Pulmonary artery endothelial cell (primary cell): ENCODE results near the gene APOL5. TPM values are rescaled to one million over a fixed set of nuclear protein-coding genes. Genes with fewer than 3 reads are reported as not detected.
"Not testable (repeated sequence)": the region's sequence is repeated elsewhere in the genome, so short reads cannot be mapped to it uniquely, and the experiment has no call there.

Experiments used
- DNase-seq: peaks from one replicate; pipeline ENCODE4 v3.0.0-alpha.2; 2011; ENCODE audit warnings: low read depth, low spot score
- total RNA-seq: library from RNA; depleted of rRNA; stranded (reverse); fragments of >200 nt; gene quantifications from 2 replicates; pipeline ENCODE4 v1.2.3, GENCODE V29; 2014

The APOL5 gene, protein sequence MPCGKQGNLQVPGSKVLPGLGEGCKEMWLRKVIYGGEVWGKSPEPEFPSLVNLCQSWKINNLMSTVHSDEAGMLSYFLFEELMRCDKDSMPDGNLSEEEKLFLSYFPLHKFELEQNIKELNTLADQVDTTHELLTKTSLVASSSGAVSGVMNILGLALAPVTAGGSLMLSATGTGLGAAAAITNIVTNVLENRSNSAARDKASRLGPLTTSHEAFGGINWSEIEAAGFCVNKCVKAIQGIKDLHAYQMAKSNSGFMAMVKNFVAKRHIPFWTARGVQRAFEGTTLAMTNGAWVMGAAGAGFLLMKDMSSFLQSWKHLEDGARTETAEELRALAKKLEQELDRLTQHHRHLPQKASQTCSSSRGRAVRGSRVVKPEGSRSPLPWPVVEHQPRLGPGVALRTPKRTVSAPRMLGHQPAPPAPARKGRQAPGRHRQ
- total RNA-seq, result not detected in 2 replicates

DNA sequence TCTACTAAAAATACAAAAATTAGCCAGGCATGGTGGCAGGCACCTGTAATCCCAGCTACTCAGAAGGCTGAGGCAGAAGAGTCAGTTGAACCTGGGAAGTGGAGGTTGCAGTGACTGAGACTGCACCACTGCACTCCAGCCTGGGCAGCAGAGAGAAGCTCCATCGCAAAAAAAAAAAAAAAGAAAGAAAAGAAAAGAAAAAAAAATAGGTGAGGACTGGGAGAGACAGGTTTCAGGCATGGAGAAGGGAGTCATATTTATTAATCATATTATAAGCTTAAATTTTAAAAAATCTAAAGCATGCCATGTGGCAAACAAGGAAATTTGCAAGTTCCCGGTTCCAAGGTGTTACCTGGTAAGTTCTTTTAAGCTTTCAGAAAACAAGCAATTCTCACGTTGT is at the start of gene APOL5:
TSS of gene APOL5 (plus strand) at position 301 of the 400 bp plus-strand sequence. CDS start at position 301, 0 bp downstream.
- DNase-seq, result no peak

DNA sequence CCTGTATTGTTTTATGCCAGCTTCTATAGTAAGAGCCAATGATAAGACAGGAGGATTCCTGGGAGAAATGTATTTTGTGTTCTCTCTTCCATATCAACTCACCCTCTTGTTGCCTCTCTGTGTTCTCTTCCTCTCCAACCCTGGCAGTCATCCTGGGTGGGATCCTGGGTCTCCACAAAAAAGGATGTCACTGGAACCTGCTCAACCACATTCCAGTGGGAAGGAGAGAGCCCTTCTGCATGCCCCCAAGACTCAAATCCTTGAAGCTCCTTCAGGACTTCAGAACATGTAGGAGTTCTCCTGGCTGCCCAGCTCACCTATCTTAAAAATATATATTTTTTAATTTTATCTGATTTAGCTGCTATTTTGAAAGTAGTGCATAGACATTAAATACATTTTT is 43.3 kb upstream of the APOL5 start:
- no peak for DNase-seq

DNA sequence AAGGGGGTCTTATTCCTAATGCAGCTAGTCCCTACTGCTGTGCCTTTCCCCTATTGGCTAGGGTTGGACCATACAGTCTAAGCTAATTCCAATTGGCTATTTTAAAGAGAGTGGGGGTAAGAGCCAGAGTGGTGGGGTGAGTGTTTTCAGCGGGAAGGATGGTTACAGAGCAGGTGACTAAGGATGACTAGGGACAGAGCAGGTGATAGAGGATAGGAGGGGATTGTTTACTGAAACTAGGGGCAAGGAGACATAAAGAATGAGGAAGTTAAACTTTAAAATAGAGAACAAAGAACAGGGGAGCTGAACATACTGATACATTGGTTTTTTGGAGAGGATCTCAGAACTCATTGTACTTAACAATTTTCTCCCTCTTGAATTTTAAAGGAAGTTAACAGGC is 41.6 kb upstream of the APOL5 start:
- not testable (repeated sequence) for DNase-seq

DNA sequence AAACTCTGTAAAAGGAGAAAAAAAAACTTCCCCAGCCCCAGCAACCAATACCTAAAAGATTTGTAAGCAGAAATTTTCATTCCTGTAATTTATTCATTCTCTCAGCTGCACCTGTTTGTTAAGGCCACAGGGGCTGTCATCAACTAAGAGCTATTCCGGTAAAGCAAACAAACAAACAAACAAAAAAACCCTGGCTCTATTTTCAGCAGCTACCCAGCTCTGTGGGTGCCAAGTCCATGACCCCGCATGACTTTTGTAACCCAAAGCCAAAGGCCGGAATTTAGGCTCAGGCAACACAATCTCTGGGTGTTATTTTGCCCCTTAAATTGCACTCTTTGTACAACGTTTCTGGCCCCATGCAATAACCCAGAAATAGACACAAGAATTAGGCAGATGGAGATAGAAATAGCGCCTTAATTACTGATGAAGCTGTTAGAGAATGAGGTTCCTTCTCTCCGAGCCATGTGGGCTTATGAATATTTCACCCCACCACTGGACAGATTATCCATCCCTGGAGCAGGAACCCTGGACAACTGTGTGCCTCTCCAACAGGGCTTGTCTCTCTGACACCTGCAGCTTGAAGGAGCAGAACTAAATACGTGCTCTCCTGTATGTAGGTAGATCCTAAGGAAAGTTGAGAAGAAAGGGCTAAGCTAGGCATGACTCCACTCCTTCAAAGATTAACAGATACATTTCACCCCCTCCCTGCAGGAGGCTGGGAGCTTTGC is 40.0 kb upstream of the APOL5 start:
- DNase-seq, result no peak

DNA sequence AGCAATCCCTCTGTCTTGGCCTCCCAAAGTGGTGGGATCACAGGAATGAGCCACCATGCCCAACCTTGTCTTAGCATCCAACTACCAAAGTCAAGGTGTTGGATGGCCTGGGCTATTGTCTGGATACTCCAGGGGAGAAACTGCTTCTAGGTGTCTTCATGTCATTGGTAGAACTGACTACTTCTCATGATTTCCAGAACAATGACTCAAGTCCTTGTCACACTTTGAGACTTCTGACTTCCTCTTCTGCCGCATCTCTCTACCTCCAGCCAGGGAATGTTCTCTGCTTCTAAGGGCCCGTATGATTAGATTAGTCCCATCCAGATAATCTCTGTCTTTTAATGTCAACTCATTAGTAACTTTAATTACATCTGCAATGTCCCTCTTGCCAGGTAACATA is 38.8 kb upstream of the APOL5 start:
- no peak for DNase-seq

DNA sequence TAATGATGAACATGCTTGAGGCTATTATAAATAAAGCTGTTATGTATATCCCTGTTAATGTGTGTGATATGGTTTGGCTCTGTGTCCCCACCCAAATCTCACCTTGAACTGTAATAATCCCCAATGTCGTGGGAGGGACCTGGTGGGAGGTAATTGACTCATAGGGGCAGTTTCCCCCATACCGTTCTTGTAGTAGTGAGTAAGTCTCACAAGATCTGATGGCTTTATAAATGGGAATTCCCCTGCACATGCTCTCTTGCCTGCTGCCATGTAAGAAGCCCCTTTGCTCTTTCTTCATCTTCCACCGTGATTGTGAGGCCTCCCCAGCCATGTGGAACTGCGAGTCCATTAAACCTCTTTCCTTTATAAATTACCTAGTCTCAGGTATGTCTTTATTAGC is 38.2 kb upstream of the APOL5 start:
- not testable (repeated sequence) for DNase-seq

DNA sequence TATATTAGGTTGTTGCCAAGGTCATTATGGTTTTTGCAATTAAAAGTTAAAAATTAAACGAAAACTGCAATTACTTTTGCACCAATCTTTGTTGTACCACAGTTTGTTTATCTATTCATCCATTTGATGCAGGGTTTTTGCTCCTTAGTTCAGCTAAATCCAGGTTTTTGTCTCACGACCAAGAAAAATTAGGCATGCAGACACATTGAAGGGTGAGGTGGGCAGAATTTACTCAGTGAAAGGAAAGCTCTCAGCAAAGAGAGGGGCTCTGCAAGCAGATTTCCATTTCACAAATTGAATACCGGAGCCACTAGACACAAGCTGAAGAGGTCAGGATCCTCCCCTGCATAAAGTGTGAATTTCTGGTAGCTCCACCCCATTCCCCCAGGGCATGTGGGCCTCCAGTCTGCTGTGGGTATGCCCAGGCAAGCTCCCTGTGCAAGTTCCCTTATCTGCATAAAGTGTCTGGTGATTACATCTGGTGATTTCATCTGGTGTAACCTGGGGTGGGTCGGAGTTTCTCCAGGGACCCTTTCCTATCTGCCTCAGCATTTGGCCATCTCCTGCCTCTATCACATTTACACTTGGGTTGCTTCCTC is 36.1 kb upstream of the APOL5 start:
- DNase-seq, result no peak

DNA sequence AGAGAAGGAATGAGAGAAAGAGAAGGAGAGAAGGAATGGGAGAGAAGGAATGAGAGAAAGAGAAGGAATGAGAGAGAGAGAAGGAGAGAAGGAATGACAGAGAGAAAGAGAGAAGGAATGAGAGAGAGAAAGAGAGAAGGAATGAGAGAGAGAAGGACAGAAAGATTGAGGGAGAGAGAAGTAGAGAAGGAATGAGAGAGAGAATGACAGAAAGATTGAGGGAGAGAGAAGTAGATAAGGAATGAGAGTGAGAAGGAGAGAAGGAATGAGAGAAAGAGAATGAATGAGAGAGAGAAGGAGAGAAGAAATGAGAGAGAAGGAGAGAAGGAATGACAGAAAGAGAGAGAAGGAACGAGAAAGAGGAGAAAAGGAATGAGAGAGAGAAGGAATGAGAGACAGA is 34.1 kb upstream of the APOL5 start:
- no peak for DNase-seq

DNA sequence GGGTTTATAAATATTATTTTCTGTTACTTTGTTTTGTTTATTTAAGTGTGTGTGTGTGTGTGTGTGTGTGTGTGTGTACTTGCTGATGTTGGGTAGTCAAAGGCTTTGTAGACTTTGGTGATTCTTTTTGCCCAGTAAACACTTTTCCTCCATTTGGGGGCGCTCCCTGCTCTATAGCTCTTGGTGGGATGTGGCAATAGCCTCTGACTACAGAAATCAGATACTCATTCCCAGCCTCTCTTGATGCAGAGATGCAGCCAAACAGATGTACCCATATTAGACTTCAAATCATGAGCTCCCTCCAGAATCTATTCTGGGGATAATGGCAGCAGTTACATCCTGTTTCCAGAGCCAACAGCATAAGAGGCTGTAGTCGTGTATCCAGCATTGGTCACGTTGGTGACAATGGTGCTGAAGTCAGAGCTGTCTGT is 33.4 kb upstream of the APOL5 start:
- no peak for DNase-seq

DNA sequence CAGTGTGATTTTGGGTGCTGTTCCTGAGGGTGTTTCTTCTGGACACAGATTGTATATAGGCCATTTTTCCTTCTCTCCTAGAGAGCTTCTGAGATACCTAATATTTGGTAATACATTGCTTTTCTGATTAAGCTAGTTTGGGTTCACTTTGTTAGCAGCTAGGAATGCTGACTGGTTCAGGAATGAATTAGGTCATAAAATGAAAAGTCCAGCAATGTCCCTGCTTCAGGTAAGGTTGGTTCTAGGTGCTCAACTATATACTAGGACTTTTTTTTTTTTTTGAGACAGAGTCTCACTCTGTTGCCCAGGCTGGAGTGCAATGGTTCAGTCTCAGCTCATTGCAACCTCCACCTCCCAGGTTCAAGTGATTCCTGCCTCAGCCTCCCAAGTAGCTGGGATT is 32.9 kb upstream of the APOL5 start:
- no peak for DNase-seq

DNA sequence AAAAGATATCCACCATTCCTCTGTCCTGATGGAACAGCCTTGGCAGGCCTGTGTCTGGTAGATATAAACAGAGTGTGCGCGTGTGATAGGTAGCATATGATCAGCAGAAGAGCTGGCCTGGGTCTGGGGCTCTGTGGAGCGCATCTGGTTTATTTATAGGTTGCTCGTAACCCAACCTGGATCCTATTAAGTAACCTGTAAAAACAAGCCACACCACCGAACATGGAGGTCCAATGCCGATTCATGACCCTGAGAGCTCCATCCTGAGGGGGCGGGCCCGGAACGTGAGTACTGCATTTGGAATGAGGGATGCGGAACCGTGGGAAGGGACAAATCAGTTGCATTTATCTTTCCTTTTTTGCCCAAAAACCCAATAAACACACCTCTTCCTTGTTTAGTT is 31.9 kb upstream of the APOL5 start:
- DNase-seq, result no peak

DNA sequence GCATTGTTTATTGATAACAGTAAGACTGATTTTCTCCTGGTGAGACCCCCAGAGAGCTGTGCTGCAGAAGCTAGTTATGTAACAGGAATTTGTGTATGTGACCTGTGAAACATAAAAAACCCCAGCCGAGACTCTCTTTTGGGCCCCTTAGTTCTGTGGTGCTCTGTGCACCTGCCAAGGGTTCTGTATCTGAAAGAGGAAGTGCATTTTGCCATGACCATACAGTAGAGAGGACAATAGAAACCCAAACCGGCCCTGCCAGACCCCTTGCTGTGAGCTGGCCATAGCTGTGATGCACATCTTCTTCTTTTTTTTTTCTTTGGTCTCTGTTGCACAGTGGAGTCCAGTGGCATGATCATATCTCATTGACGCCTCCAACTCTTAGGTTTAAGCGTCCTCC is 31.4 kb upstream of the APOL5 start:
- no peak for DNase-seq

DNA sequence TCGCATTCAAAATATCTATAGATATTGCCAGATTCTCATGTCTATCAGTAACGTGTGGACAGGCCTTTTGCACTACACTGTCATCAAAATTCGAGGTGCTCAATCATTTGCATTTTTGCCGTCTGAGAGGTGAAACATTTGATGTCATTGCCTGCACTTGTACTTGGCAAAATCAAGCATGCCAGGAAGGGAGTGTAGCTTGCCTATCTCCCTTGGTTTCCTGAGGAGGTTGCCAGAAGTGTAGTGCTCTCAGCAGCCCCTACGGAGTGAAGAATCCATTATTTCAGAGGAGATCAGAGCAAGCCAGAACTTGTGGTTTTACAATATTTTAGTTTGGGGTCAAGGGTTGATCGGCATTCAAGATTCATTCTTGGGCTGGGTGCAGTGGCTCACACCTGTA is 30.2 kb upstream of the APOL5 start:
- no peak for DNase-seq

DNA sequence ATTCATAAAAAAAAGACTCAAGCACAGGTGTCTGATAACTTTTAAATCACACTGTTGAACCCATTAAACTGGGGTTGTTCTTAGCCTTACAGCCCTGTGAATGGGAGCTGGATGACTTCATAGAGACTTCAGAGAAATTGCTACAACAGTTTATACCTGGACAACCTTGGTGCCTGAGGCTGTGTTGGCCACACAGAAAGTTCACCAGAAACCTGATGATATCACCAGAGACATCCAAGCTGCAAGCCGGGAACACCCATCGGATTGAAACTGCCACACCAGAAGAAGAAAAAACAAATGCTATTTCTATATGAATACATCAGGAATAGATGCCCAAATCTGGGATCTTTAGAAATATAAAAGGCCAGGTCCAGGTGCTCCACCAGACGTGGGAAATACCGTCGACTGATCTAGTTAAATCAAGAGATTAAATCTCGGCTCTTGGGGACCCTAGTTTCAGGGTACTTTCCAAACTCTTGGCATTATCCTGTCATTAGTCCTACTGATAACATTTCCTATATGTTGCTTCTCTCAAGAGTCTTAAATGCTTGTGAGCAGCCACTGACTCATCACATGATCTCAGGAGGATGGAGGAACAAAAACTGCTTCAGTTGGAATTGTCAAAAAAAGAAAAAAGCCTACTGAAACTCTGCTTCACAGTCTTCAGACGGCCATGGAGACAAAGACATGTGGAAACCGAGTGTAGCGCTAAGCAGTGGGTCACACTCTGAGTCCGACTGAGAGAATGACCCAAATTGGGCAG is 28.6 kb upstream of the APOL5 start:
- DNase-seq, result no peak

DNA sequence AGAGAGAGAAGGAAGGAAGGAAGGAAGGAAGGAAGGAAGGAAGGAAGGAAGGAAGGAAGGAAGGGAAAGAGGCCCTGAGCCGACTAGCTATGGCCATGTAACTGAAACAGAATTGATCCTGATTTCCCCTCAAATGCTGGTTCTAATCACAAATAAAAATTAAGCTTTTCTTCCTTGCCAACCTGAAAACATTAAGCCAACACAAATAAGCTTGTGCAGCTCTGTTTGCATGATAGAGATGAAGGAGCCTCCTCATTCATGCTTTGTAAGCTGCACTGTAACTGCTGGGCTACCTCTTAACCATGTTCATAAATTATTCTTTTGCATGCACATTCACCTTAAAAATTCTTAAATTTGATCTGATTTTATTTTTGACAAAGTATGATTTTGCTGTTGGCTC is 27.7 kb upstream of the APOL5 start:
- DNase-seq, result no peak

DNA sequence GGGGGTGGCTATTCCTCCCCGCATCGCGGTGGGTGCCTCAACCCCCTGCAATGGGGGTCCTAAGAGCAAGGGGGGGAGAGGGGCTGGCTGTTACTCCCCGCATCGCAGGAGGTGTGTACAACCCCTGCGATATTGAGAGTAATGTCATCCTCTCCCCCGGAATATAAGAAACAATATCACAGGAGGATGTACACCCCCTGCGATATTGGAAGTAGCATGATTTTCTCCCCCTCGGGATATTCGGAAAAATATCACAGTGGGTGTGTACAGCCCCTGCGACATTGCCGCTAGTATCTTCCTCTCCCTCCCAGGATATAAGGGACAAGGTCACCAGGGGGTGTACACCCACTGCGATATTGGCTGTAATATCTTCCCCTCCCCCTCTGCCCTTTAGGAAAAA is 22.5 kb upstream of the APOL5 start:
- DNase-seq, result no peak

DNA sequence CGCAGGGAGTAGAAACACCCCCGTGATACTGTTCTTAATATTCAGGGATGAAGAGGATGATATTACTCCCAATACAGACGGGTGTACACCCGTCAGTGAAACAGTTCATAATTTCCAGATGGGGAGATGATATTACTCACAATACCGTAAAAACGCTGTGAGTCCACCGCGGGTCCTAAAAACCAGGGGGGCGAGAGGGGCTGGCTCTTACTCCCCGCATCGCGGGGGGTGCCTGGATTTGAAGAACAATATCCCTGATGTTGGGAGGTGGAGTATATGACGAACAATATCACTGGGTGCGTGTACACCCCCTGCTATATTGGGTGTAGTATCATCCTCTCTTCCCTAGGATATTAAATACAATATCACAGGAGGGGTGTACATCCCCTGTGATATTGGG is 20.5 kb upstream of the APOL5 start:
- DNase-seq, result no peak

DNA sequence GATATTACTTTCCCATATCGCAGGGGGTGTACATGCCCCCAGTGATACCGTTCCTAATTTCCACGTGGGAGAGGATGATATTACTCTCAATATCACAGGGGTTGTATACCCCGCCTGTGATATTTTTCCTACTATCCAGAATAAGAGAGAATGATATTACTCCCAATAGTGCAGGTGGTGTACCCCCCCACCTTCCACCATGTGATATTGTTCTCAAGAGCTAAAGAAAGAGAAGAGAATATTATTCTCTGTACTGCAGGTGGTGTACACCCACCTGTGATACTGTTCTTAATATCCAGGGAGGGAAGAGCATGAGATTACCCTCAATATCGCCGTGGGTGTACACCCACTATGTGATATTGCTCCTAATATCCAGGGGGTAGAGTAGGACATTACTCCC is 17.8 kb upstream of the APOL5 start:
- DNase-seq, result not testable (repeated sequence)

DNA sequence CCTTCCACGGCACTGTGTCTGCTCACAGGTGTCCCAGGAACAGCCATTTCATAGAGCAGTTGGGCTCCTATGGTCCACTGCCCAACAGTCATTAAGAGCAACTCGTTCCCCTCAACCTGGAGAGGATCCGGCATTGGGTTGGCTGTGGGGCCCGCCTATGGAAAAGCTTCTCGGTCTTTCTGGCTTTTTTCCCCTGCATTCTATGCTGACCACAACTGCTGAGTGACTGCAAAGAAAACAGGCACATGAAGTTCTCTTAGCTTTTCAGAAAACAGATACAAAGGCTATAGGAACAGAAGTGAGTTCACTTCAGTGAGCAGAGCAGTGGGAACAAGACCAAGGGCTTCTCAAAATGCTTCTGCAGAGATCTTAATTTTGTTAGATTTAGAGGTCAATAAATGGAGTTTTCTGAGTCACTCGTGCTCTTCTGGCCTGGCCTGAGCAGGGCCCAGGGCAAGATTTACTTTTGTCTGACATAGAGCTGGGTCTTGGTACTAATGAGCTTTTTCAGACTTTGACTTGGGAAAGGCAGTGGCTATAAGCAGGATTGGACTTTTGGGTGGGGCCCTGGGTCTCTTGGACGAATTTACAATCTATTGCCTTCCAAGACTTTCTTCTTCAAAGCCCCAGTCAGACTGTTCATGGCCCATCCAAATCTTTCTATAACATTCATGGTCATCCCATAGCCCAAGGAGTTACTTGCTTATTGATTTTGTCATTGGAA is 13.6 kb upstream of the APOL5 start:
- DNase-seq, result no peak

DNA sequence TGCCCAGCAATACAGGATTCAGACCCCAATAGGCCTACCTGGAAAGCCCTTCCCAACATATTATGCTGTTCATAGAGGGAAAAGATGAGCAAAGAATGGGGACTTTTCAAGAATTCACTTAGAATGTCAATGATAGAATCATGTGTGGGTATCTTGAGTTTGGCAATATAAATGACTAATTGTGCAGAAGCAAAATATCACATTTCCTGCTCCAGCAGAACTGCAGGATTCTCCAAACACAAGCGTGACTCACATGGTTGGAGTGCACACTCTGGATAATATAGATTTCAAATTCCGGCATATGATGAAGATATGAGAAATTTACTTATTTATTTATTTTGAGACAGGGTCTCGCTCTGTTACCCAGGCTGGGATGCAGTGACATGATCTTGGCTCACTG is 12.5 kb upstream of the APOL5 start:
- peak; percentile 26 for DNase-seq

DNA sequence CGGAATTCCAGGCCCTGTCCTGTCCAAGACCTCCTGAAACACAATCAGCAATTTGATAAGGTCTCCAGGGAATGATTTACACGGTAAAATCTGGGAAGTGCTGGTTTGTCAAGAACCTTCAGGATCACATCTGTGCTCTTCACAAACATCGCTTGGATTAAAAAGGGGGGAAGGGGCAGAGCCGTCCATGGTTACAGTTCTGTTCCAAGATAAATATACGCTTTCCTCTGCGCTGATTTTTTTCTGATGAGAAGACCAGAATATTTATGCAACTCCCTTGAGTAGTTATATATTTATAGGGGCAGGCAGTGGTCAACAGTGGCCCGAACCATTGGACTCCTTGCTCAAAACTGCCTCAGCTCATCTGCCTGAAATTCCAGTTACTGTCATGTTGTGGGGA is 9.2 kb upstream of the APOL5 start:
- DNase-seq, result no peak
